Peyer's patch (tissue), 4 donors: ENCODE data around the gene TPSG1.

Experiments used
- CTCF ChIP-seq, 6 experiments: fragments of 450-650 bp in 4 of 6; fragments of 200-600 bp in 2 of 6; sonication (generic) in 1 of 6; IDR thresholded peaks; one replicate each; pipeline ENCODE4 v1.5.1; 2017 to 2019; ENCODE audit warnings: antibody characterized with exemption in 6 of 6, mild to moderate bottlenecking in 3 of 6, moderate library complexity in 1 of 6
- POLR2A ChIP-seq, 2 donors: fragments of 450-650 bp; IDR thresholded peaks; one replicate each; pipeline ENCODE4 v1.5.1; 2017; ENCODE audit warnings: antibody characterized with exemption in 2 of 2, mild to moderate bottlenecking in 2 of 2, moderate library complexity in 2 of 2

GRCh38 chr16:1175566-1176279 lies 49.3 kb downstream of the TPSG1 start:
- TF ChIP-seq POLR2A (IDR thresholded peaks at IDR 0.05) (no peak), CTCF (IDR thresholded peaks at IDR 0.05) (no peak)
